ENCODE measurements around the gene PTPRF.

Gene PTPRF

GRCh38 chr1:43551396-43551888 is 20.8 kb downstream of the PTPRF start:
- no peak overlapping the region for H3K4me3 ChIP-seq (ENCODE audit: low read depth, low read length)

DNA sequence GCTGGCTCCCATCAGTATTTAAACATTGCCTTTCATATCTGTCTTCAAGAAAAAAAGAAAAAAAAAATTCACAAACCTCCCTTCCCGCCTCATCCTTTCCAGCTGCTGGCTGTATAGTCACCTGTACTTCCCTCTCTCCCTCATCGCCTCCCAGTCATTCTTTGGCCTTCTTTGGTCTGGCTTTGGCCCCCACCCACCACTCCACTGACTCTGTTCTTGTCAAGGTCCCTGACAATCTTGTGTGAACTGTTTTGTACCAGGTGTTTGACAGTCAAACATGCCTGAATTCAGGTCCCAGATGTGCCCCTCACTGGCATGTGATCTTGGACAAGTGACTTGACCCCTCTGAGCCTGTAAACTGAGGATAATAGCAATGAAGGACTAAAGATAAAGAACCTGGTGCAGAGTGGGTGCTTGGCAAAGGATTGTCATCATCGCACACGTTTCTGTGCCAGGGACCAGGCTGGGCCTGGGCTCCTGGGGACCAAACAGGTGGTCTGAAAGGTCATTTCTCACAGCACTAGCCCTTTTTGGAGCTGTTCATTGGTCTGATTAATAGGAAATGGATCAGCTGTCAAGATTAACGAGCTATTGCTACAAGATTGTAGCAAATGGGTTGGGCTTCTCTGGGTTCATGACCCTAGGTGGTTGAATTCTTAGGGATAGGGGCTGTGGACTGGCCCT is 21.5 kb downstream of the PTPRF start:
- DNase-seq (ENCODE audit: low read depth) = no peak
- TF ChIP-seq, protein P1, sequence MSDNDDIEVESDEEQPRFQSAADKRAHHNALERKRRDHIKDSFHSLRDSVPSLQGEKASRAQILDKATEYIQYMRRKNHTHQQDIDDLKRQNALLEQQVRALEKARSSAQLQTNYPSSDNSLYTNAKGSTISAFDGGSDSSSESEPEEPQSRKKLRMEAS (IDR thresholded peaks at IDR 0.05; ENCODE audit: low read depth, low read length) = no peak
- no peak for TF ChIP-seq CTCF (IDR thresholded peaks at IDR 0.05; ENCODE audit: low read depth, low read length)
- TF ChIP-seq POLR2A (IDR thresholded peaks at IDR 0.05; ENCODE audit: extremely low read depth, insufficient read length) = no peak
- no peak for TF ChIP-seq MYC (IDR thresholded peaks at IDR 0.05; ENCODE audit: low read depth, low read length)
- H3K4me3 ChIP-seq (ENCODE audit: low read depth, low read length) = no peak overlapping the region

More at GRCh38 chr1:43551396-43551888, 20.8 kb downstream of the PTPRF start:
- TF ChIP-seq, protein P1 (IDR thresholded peaks at IDR 0.05; ENCODE audit: low read depth, low read length) = no peak
- TF ChIP-seq POLR2A (IDR thresholded peaks at IDR 0.05; ENCODE audit: extremely low read depth, insufficient read length) (no peak), MYC (IDR thresholded peaks at IDR 0.05; ENCODE audit: low read depth, low read length) (no peak), CTCF (IDR thresholded peaks at IDR 0.05; ENCODE audit: low read depth, low read length) (no peak)
- no peak for DNase-seq (ENCODE audit: low read depth)

DNA sequence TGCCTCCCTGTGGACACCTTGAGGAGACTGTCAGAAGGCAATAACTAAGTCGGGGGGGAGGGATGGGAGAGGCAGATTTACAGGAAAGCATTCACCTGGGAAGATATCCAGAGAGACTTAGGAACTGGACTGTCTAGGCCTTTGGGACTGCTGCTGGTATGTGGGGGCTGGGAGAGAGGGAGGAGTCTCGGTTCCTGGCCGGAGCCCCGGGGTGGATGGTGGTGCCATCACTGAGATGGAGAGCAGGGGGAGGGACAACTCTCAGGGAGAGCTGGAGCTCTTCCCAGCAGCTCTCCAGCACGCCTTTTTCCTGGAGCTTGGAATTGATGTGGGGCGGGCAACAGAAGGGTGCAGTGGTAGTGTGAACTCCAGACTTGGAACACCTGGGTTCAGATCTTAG is 22.1 kb downstream of the PTPRF start:
- DNase-seq (ENCODE audit: low read depth) = no peak
- TF ChIP-seq, protein P1 (IDR thresholded peaks at IDR 0.05; ENCODE audit: low read depth, low read length) = no peak
- TF ChIP-seq MYC (IDR thresholded peaks at IDR 0.05; ENCODE audit: low read depth, low read length) (no peak), POLR2A (IDR thresholded peaks at IDR 0.05; ENCODE audit: extremely low read depth, insufficient read length) (no peak), CTCF (IDR thresholded peaks at IDR 0.05; ENCODE audit: low read depth, low read length) (no peak)
- H3K4me3 ChIP-seq (ENCODE audit: low read depth, low read length) = no peak overlapping the region

- peak; percentile 71 for TF ChIP-seq CTCF (IDR thresholded peaks at IDR 0.05; ENCODE audit: low read depth, low read length)
- TF ChIP-seq, protein P1 (IDR thresholded peaks at IDR 0.05; ENCODE audit: low read depth, low read length) = no peak
- peak; percentile 59 for DNase-seq (ENCODE audit: low read depth)
- no peak overlapping the region for H3K4me3 ChIP-seq (ENCODE audit: low read depth, low read length)
Measured at GRCh38 chr1:43554444-43554992, 23.8 kb downstream of the PTPRF start.

GRCh38 chr1:43556782-43557181 is 26.1 kb downstream of the PTPRF start:
- no peak for DNase-seq (ENCODE audit: low read depth)
- TF ChIP-seq POLR2A (IDR thresholded peaks at IDR 0.05; ENCODE audit: extremely low read depth, insufficient read length) (no peak), MYC (IDR thresholded peaks at IDR 0.05; ENCODE audit: low read depth, low read length) (no peak), CTCF (IDR thresholded peaks at IDR 0.05; ENCODE audit: low read depth, low read length) (no peak)
- TF ChIP-seq, protein P1 (IDR thresholded peaks at IDR 0.05; ENCODE audit: low read depth, low read length) = no peak
- H3K4me3 ChIP-seq (ENCODE audit: low read depth, low read length) = no peak overlapping the region
